Stimulated activated CD4-positive, alpha-beta T cell treated with anti-CD3 and anti-CD28 coated beads, TNF-alpha, amount 100 ng/mL, for 48 hours (primary cell): ENCODE data around the gene TWNK.

Experiments used
- DNase-seq, 3 donors: peaks; one replicate each; pipeline ENCODE4 v3.0.0-alpha.2; 2020; ENCODE audit warnings: low read depth in 3 of 3

TWNK gene

DNA sequence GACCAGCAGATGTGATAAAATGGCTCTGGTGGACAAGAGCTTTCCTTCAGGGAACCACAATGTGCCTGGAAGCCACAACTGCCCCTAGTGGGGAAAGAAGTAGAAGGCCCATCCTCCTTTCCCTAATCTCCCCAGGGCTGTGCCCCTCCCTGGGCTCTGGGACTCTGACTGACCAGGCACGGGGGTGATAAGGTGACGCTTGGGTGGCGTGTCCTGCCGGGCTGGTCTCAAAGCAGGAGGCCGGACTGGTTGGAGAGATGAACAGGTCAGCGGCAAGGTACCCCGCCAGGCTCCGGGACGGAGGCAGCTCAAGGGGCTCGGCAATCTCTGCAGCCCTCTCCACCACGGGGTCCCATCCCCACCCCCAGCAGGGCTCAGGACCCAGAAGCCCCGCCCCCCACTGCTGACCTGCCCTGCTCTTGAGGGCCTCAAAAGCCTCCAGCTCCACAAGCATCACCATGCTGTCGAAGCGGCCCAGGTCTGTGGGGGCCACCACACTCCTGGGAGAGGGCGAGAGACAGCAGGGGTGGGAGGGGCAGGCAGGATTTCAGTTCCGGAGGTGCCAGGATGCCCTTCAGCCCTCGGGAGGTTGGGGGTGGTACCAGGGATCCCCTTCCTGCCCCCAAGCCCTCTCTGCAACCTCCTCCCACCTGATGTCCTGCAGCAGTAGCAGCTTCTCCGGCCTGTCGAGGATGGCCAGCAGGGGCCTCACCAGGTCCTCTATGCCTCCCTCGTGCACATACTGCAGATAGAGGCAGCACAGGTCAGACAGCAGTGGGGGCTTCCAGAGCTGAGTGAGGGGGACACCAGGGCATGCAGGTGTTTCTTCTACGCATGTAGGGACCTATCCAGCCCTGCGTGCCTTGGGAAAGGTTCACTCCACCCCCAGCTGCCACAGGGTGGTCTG lies 24.4 kb downstream of the TWNK start:
- DNase-seq, result no peak

DNA sequence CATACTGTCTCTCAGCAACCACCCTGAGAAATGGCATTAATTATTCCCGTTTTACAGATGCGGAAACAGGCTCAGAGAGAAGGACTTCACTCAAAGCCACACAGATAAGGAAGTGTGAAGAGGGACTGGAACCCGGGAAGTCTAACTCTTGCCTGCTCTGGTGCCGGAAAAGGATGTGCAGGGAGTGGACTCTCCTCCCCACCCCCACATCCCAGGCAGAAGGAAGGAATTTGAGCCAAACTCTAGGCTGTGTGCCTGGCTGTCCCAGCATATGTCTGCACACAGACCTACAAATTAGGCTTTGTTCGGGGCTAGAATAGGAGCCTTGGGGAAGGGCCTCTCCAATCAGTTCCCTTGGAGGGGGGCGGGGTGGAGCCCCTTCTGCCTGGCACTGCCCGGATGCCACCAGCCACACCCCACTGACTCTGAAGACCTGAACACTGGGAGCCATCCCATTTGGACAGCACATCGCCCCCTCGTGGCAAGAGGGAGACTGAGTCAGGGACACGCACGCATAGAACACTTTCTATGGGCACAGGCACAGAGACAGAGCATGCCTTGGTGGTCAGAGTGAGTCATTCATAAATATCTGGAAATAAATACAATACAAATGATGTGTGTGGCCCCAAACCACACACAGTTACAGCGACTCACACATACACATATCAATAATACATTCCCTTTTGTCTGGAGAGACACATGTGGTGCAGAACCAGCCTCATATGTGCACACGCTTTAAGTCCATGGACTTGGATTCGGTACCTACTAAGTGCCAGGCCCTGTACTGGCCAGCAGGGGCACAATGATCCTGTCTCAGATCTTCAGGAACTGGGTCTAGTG lies 25.4 kb downstream of the TWNK start:
- peak in 2 of 3 donors; percentile 62 to 75 for DNase-seq

DNA sequence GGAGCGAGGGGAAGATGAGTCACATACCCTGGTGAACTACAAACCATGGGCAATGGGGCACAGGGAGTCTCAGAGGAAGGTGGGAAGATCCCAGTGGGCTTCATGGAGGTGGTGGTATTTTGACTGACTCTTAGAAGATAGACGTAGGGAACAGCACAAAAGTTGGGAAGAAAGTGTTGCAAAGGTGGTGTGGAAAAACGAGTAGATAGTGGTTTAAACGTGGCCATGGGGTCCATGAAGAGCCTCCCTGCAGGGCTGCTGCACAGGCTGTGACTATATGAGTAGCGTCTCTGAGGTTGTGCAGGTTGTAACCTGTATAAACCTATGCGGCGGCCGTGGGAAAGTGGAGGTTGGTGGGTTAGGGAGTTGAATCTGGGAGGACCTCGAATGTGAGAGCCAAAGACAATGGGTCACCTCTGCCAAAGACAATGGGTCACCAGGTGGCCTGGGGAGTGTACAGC lies 26.1 kb downstream of the TWNK start:
- no peak for DNase-seq

DNA sequence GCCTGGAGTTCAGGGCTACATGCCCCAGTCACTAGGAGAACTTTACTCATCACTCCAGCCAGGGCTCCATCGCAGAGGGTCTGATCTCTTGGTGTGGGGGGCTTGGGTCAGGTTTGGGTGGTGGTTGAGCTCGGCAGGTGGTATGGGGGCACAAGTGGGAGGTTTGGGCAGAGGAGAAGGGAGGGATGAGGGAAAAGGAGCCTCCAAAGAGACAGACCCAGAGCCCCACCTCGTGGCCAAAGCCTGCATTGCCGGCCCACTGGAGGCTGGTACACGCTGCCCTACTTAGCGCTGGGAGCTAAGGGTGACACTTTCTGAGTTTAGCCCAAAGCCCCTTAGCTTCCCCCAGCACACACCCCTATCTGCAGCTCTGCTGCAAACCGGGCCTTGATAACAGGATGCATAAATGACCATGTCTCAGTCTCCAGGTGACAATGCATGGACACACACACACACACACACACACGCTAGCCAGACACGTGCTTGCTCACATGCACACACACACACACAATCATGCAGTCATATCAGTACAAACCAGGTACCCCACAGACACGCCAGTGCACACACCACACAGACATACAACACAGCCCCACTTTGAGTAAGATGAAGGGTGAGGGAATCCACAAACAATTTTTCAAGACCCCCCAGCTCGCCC lies 27.0 kb downstream of the TWNK start:
- peak in 2 of 3 donors; percentile 53 to 74 for DNase-seq

DNA sequence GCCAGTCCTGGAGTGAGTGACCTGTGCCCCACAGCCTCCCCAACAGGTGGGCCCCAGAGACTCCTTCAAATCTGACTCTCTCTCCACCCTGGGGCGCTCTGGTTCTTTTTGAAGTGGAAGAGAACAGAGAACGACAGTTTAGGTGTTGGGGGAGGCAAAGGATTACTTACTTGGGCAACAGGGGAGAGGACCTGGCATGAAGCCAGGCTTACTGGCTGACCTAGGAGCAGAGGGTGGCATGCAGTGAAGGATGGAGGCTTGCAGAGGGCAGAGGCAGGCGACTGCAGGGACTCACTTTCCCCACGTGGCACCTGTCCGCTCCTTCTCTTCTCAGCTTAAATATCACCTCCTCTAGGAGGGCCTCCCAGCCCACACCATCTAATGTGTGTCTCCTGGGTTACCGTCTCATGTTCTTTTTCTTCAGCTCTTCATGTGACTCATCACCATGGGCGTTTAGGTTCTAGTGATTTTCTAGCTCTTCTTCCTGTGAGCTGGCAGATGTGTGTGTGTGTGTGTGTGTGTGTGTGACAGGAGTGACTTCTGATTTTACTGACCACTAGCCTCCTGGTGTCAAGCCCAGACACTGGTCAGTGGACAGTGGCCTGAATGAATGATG lies 27.7 kb downstream of the TWNK start:
- no peak for DNase-seq

DNA sequence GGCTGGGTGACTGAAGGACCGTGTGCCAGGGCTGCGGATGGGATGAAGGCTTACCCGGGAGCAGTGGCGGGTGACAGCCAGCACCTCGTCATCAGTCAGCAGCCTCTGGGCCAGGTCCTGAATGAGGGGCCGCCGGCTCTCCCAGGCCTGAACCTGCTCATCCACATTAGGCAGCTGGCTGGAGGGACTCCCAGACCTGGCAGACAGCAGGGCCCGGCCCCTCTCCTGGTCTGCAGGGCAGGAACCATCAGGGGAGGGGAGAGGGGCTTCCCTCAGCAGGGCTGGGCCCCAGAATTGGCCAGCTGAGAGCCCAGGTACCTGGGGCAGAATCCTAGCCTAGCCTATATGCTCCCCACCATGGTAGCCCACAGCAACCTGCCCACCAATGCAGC lies 28.2 kb downstream of the TWNK start:
- no peak for DNase-seq

DNA sequence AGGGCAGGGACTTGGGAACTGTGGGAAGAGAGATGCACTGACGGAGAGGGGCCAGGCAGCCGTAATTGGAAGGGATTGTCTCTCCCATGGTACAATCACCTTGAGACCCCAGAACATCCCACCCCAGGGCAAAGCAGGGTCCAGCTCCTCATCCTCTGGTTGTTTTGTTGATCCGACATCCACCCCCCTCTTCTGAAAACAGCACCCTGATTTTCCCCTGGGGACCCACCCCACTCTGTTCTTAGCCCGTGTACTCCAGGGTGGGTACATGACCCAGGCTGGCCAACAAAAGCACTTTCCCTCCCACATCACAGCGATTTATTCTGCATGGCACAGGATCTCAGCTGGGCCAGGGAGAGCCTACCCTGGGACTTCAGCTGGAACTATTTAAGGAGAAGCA lies 29.5 kb downstream of the TWNK start:
- no peak for DNase-seq

DNA sequence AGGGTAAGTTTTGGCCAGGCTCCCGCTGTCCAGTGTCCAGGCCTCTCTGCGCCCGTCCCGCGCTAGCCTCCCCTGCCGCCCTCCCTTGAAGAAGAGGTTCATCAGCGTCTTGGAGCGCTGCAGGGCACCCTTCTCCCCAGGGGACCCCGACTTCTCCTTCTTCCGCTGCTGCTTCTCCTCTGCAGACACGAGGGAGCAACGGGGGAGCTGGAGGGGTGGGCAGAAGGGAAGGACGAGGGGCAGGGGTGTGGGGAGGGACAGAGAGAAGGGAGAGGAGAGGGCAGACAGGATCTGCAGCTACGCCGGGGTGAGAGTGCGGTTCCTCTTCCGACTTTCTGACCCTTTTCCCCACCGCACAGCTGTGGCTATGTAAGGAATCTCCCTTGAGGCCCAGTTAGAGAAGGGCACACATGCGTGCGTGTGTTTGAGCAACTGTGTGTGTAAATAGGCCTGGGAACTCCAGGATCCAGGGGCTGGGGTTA lies 30.8 kb downstream of the TWNK start:
- DNase-seq, result no peak

DNA sequence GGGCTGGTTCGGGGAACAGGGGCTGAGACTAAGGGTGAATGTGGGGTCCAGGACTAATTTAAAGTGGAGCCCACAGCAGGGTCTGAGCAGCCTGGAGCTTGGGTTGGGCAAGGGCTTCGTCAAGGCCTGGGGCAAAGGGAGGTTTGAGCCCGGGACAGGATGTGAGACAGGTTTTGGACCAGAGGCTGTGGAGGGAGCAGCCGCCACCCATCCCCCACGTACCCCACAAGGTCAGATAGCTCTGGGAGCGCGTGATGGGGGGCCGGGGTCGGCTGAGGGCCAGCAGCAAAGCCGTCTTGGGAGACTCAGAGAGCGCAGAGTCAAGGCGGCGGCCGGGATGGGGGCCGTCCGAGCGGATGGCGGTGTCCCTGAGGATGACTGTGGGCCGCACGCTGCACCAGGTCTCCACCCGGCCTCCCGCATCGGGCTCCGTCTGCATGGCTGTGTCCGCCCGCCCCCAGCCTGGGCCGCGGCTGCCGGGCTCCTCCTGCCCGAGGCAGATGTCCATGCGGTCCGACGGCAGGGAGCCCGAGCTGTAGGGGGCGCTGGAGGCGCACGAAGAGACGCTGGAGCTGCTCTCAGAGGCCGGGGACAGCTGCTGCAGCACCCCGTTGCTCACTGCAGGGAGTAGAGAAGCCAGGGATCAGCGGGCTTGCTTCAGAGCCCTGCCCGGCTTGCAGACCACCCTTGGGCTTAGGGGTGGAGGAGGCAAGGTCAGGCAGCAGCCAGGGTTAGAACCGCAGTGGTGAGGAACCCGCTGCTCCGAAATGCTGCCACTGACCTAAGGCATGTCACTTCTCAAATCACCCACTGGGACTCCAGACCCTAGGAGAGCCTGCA lies 31.5 kb downstream of the TWNK start:
- peak in 2 of 3 donors; percentile 74 to 84 for DNase-seq

DNA sequence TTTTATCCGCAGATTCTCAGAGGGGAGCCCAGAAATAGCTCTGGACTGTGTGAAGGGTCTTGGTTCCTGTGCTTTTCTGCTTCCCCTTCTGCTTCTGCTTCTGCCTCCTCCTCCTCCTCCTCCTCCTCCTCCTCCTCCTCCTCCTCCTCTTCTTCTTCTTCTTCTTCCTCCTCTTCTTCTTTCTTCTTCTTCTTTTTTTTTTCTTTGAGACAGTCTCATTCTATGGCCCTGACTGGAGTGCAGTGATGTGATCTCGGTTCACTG lies 32.0 kb downstream of the TWNK start:
- DNase-seq, result no peak

DNA sequence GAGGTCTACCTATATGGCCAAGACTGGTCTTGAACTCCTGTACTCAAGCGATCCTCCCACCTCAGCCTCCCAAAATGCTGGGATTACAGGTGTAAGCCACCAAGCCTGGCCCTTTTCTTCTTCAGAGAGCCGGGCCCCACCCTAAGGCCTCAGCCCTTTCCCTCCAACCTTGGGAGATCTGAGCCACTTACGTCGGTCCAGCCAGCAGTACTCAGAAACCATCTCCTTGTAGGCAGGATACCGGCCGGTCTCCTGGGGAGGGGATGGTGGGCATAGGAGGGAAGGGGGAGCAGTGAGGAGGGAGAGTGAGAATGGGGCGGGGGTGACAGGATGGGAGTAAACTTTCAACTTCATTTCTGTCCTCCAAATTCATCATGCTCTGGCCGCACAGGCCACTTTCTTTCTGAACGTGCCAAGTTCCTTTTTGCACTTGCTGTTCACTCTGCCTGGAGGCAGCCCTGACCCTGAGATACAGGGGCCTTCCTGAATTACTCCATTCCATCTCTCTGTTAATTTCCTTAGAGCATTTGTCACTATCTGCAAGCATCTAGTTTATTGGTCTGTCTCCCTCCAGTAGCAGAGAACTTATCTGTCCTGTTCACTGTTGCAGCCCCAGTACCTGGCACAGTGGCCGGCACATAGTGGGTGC lies 33.2 kb downstream of the TWNK start:
- no peak for DNase-seq

DNA sequence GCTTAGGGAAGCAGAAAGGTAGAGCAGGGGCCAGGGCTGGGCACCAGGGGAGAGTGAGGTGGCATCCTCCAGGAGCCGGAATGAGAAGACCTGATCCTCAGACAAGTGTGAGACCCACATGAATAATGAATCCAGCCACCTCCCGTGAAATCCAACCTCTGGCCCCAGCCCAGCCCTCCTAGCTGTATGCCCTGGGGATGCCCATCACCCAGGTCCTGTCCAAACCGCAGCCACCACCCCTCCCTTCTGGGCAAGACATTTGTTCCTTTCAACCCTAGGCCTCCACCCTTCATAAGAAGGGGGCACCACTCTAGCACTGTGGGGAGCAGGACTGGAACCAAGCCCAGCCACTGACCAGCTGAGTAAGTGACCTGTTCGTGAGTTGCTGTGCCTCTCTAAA lies 33.9 kb downstream of the TWNK start:
- DNase-seq, result no peak

DNA sequence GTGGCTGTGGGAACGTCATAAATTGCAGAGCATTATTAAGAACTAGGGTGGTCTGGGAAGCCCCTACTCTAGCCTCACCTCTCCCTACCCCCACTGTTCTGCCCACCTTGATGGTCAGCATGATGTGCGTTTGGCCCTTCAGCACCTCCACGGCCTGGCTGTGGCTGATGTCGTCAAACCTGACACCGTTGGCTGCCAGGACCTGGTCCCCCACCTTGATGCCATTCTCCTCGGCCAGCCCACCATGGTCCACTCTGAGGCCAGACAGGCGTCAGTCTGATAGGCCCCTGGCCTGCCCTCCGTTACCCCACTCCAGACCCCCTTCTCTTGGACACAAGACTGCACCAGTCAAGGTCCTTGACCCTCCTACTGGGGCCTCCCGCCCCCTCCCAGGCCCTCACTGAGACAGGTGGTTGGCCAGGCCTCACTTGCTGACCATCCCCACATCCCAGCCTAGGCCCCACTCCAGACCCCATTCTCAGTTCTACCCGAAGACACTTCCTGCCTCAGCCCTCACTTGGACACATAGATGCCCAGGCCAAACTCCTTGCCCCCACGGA lies 34.4 kb downstream of the TWNK start:
- DNase-seq, result no peak

DNA sequence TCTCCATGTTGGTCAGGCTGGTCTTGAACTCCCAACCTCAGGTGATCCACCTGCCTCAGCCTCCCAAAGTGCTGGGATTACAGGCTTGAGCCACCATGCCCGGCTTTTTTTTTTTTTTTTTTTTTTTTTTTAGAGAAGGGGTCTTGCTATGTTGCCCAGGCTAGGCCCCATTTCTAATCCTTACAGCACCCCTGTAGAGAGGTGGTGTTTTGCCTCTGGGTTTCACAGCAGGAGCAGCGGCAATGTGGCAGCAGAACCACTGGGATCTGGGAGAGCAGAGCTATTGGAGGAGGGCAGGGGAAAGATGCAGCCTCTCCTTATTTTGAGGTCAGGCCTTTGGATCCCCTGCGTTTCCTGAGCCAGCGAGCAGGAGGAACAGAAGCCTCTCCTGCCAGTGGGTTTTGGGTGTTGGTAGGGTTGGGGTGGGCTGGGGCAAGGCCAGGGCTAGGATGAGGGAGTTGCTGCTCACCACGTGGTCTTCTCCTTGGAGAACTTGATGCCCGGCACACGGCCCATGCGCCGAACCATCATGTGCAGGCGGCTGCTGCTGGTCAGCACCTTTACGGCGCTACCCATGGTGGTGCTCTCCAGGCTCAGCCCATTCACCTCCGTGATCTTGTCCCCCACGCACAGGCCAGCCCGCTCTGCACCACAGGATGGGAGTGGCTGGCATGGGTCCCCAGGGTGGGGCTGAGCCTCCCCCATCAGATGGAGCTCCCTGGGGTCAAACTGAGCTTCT lies 35.8 kb downstream of the TWNK start:
- DNase-seq, result no peak

DNA sequence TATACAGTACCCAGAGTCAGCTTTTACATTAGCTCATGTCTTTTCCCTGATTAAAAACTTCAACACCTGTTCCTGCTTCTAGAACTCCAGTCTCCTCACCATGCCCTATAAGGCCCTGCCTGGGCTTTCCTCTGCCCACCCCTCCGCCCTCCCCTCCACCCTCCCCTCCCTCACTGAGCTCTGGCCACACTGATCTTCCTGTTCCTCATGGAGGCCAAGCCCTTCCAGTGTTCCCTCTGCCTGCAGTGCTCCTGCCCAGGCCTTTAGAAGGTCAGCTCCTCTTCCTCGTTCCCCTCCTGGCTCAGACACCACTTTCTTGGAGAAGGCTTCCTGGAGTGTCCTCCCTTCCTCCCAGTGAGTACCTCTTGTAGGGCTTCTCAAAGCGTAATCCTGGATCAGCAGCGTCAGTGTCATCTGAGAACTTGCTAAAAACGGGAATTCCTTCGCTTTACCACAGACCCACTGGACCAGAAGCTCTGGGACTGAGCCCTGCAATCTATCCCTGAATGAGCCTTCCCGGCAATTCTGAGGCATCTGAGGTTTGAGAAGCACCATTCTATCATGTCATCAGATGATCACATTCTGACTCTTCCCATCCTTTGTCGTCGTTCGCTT lies 39.9 kb downstream of the TWNK start:
- no peak for DNase-seq

DNA sequence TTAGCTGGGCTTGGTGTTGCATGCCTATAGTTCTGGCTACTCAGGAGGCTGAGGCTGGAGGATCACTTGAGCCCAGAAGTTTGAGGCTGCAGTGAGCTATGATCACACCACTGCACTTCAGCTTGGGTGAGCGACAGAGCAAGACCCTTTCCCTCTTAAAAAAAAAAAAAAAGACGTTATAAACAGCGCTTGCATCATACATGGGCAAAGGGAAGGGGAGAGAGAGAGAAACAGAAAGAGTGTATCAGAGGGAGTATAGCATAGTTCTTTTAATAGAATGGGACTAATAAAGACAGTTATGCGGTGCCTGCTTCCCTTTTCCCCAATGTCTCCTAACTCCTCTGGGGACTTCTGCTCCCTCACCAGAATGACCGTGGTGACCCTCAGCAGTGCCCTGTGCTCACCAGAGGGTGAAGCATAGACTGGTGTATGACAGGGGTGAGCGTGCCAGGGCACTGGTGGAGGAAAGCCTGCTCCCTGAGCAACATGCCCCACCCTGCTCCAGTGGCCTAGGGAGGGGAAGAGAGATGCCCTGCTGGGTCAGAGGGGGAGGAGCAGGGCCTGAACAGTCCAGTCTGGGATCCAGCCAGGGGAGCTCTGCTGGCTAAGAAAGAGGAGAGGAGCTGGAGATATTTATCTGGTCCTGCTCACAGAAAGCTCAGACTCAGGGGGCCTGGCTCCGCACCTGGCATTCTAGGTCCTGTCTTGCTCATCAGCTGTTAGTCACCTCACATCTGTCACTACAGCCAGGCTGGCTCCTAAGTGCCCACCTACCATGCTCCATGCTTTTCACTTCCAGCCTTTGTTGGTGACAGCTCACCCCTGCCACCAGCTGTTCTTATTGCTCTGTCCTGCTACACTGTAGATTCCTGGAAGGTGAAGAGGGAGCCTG lies 41.3 kb downstream of the TWNK start:
- no peak for DNase-seq

DNA sequence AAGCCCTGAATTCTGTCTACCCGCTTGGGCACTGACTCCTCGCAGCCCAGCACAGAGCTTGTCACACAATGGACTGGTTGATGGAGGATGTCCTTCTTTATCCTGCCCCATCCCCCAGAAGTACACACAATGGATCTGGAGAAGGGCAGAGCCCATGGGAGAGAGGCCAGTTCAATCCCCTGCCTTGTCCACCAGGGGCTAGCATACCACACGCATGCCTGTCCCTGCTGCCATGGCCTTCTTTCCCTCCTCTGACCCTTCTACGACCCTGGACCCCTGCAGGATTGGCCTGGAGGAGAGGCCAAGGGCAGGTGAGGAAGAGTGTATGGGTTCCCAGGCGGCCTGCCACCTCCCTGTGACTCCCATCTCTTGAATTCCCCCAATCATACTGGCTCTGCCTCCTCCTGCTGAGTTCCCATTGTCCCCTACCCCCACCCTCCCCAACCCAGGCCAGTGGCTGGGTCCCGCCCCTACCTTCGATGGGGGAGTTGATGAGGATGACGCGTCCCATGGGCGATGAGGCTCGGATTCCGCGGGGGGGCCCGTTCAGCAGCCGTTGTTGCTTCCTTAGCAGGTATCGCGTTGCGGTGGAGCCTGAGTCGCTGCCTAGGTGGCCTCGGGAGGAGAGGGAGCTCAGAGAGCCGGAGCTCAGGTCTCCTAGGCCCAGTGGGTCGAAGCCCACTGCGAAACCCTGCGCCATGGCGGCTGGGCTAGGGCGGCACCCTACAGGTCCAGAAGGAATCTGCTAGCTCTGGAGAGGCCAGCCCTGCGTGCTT lies 42.4 kb downstream of the TWNK start:
- DNase-seq, result no peak
